GM19463 (cell line): ENCODE results near the gene FAM181B.
A peak's percentile ranks its signal among the peaks of the same experiment; 100 is the strongest.

ENCODE experiments used
- ATAC-seq: cut with Tn5 transposase; IDR thresholded peaks from one replicate; pipeline ENCODE4 v1.9.1; 2021; ENCODE audit warnings: mild to moderate bottlenecking, moderate library complexity; ENCODE audit not compliant: unreplicated experiment

The FAM181B gene

GRCh38 chr11:82733444-82734119 lies at the start of gene FAM181B:
TSS of gene FAM181B (minus strand) at chr11:82733864. CDS start at chr11:82733729, 135 bp downstream.
- ATAC-seq, result no peak

GRCh38 chr11:82782825-82783374 lies 49.2 kb upstream of the FAM181B start:
- no peak for ATAC-seq

- ATAC-seq, result no peak
These were observed 45.1 kb upstream of the FAM181B start for GRCh38 chr11:82778776-82779175.

GRCh38 chr11:82776377-82776776 lies 42.7 kb upstream of the FAM181B start:
- no peak for ATAC-seq

- ATAC-seq, result peak; percentile 98
These were observed 42.2 kb upstream of the FAM181B start for GRCh38 chr11:82775736-82776346.

GRCh38 chr11:82775218-82775617 lies 41.6 kb upstream of the FAM181B start:
- ATAC-seq, result no peak

- ATAC-seq, result no peak
These were observed 38.1 kb upstream of the FAM181B start for GRCh38 chr11:82771781-82772180.

- no peak for ATAC-seq
These were observed 33.5 kb upstream of the FAM181B start for GRCh38 chr11:82767123-82767522.

GRCh38 chr11:82765466-82766034 lies 31.9 kb upstream of the FAM181B start:
- ATAC-seq, result no peak

- no peak for ATAC-seq
These were observed 29.5 kb upstream of the FAM181B start for GRCh38 chr11:82763167-82763566.

- no peak for ATAC-seq
These were observed 26.0 kb upstream of the FAM181B start for GRCh38 chr11:82759649-82760048.

GRCh38 chr11:82757660-82758357 lies 24.1 kb upstream of the FAM181B start:
- ATAC-seq, result no peak

GRCh38 chr11:82756765-82757639 lies 23.3 kb upstream of the FAM181B start:
- ATAC-seq, result no peak

GRCh38 chr11:82754410-82754809 lies 20.7 kb upstream of the FAM181B start:
- ATAC-seq, result no peak

GRCh38 chr11:82753921-82754320 lies 20.3 kb upstream of the FAM181B start:
- ATAC-seq, result no peak

- ATAC-seq, result no peak
These were observed 19.1 kb upstream of the FAM181B start for GRCh38 chr11:82752801-82753200.

GRCh38 chr11:82750643-82751139 lies 17.0 kb upstream of the FAM181B start:
- ATAC-seq, result no peak

- no peak for ATAC-seq
These were observed 13.8 kb upstream of the FAM181B start for GRCh38 chr11:82747471-82747870.

GRCh38 chr11:82738091-82738490 lies 4.4 kb upstream of the FAM181B start:
- ATAC-seq, result no peak

- ATAC-seq, result no peak
These were observed 436 bp upstream of the FAM181B start for GRCh38 chr11:82734120-82734479.
